Liver (tissue), 3 donors: ENCODE results near the gene VIM.

Experiments used
- CTCF ChIP-seq: fragments of 150-350 bp; IDR thresholded peaks from 2 replicates; pipeline ENCODE4 v1.5.1; 2017; ENCODE audit warnings: improper control_type of control experiment, low read depth, low read length; ENCODE audit not compliant: missing input control
- EGR1 ChIP-seq, 2 donors: IDR thresholded peaks; 2 replicates each; pipeline ENCODE4 v1.6.1; 2016 to 2018; ENCODE audit warnings: antibody characterized with exemption in 2 of 2, low read depth in 2 of 2
- FOXA1 ChIP-seq: IDR thresholded peaks from 2 replicates; pipeline ENCODE4 v1.6.1; 2016; ENCODE audit warnings: antibody characterized with exemption
- MAX ChIP-seq: IDR thresholded peaks from 2 replicates; pipeline ENCODE4 v1.6.1; 2016; ENCODE audit warnings: antibody characterized with exemption
- TAF1 ChIP-seq: conservative IDR thresholded peaks from 2 replicates; pipeline ENCODE4 v1.6.1; 2016; ENCODE audit warnings: antibody characterized with exemption, mild to moderate bottlenecking
- donor health status: healthy.
- donor health status: healthy.

GRCh38 chr10:17229717-17229966 lies 1.6 kb downstream of the VIM start:
- TF ChIP-seq FOXA1 = no peak
- no peak for TF ChIP-seq CTCF
- TF ChIP-seq TAF1 = no peak
- no peak for TF ChIP-seq MAX
- no peak for TF ChIP-seq EGR1 (IDR thresholded peaks at IDR 0.05; ENCODE audit: low read depth in 2 of 2)
